MG63 (cell line): ENCODE data around the gene PBX3. TPM values are rescaled to one million over a fixed set of nuclear protein-coding genes. Genes with fewer than 3 reads are reported as not detected.

ENCODE experiments used
- DNase-seq: peaks from one replicate; pipeline ENCODE4 v3.0.0-alpha.2; 2020
- H3K27me3 ChIP-seq: fragments of 250-450 bp; sonication (Bioruptor Pico); 2 replicates; pipeline ENCODE4 v1.5.1; 2020; ENCODE audit warnings: mild to moderate bottlenecking, moderate library complexity
- H3K36me3 ChIP-seq: fragments of 250-450 bp; sonication (Bioruptor Pico); 2 replicates; pipeline ENCODE4 v1.5.1; 2020; ENCODE audit warnings: mild to moderate bottlenecking, moderate library complexity
- H3K4me3 ChIP-seq: fragments of 250-450 bp; sonication (Bioruptor Pico); 2 replicates; pipeline ENCODE4 v1.5.1; 2020; ENCODE audit warnings: mild to moderate bottlenecking, moderate library complexity
- H3K9me3 ChIP-seq: fragments of 250-450 bp; sonication (Bioruptor Pico); 2 replicates; pipeline ENCODE4 v1.5.1; 2020; ENCODE audit warnings: mild to moderate bottlenecking, moderate library complexity
- total RNA-seq: library from RNA; depleted of rRNA; stranded (reverse); fragments of >200 nt; shearing (Covaris generic); gene quantifications from 2 replicates; pipeline ENCODE4 v1.2.3, GENCODE V29; 2014; ENCODE audit warnings: low replicate concordance

The PBX3 gene
- total RNA-seq, 1 experiment from 2014 or later = 12.4 TPM

DNA sequence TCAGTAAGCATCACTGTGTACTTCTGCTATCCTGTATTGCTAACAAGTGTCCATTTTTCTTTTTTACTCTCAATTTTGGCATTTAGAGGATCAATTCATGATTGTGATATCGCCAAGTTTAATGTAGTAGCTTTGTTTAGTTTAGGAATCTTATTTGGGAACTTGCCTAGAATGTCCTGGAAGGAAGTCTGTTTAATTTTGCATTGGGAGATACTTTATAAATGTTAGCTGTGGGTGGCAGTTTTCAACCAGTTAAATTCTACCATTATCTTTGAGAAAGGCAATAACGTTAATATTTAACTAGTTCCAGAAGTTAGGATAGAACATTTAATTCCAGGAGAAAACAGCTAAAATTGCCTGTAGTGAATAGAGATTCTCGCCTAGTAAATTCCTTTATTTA lies 78.6 kb downstream of the PBX3 start:
- Histone ChIP-seq H3K9me3 (no peaks in the 10 kb centered on the region), H3K36me3 (no peaks in the 10 kb centered on the region), H3K27me3 (no peaks in the 10 kb centered on the region), H3K4me3 (no peak overlapping the region)
- DNase-seq = no peak

DNA sequence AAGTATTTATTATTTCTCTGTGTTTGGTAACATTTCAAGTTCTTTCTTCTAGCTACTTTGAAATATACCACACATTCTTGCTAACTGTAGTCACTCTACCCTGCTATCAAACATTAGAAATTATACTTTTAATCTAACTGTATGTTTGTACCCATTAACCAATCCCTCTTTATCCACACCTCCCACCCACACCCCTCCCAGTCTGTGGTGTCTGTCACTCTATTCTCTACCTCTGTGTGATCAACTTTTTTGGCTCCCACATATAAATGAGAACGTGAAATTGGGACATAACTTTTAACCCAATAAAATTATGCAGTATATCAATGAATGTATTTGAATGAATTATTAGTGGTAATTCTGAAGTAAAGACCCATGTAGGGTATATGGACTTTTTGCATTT lies 79.7 kb downstream of the PBX3 start:
- Histone ChIP-seq H3K4me3 (no peak overlapping the region), H3K36me3 (no peaks in the 10 kb centered on the region)
- no peak for DNase-seq

DNA sequence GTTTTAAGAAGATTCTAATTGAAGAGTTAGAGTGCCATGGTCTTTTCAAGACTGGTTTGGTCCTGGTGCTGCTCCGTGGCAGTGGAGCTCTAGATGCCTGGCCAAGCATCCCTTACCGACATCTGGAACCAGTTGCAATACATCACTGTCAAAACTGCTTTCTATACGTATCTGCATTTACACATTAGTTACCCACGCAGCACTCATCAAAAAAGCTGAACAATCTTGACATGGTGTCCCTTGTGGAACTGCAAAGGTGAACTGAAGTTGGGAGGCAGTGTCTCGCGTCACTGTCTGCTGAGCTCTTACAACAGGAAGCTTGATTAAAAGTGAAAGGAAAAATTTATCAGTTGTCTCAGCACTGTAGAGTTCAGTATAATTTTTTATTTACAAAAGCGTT lies 82.6 kb downstream of the PBX3 start:
- DNase-seq = peak; percentile 1
- Histone ChIP-seq H3K36me3 (no peaks in the 10 kb centered on the region), H3K4me3 (peak overlapping the region; percentile 40), H3K9me3 (no peaks in the 10 kb centered on the region), H3K27me3 (no peaks in the 10 kb centered on the region)

More for the DNA sequence above, 79.7 kb downstream of the PBX3 start:
- Histone ChIP-seq H3K9me3 (no peaks in the 10 kb centered on the region), H3K27me3 (no peaks in the 10 kb centered on the region)

DNA sequence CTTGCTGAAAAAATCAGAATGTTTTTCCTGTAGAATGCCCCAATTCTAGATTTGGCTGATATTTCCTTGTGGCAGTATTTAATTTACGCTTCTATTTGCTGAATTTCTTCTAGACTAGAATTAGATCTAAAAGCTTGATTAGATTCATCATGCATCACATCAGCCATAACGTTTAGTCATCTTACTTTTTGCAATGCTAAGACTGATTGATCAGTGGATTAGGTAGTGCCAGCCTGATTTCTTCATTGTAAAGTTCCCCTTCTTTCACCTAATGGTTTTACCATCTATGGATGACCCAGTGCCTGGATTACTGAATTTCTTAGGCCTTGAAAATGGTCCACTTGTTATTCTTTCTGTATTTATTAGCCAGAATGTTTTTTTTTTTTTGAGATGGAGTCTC lies 83.9 kb downstream of the PBX3 start:
- DNase-seq = no peak
- H3K36me3 ChIP-seq = no peaks in the 10 kb centered on the region
- H3K9me3 ChIP-seq = no peaks in the 10 kb centered on the region
- no peak overlapping the region for H3K4me3 ChIP-seq
- H3K27me3 ChIP-seq = no peaks in the 10 kb centered on the region

DNA sequence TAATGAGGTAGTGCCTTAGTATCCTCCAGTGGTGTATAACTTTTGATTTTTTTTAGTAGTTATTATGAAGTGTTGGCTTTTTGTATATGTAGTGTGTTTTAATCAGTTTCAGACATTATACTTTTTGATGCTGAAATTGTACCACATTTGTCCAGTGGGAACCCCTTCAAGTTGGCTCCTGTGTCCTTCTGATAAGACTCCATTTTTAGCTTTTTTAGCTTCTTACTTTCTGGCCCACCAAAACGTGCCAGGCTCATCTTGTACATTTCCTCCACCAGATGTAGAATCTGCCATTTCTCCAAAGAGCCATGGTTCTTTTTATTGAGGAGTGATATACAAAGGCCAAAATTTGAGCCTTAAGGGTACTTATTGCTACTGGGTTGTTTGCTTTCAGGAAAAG lies 84.4 kb downstream of the PBX3 start:
- DNase-seq = no peak
- Histone ChIP-seq H3K9me3 (no peaks in the 10 kb centered on the region), H3K27me3 (no peaks in the 10 kb centered on the region), H3K4me3 (no peak overlapping the region), H3K36me3 (no peaks in the 10 kb centered on the region)

DNA sequence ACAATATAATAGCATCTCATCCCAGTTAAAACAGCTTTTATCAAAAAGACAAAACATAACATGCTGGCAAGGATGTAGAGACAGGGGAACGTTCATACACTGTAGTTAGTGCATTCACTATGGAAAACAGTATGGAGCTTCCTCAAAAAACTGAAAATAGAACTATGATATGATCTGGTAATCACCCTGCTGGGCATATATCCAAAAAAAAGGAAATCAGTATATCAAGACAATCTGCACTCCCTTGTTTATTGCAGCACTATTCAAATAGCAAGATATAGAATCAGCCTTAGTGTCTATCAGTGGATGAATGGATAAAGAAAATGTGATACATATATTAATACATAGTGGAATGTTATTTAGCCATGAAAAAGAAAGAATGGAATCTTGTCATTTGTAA lies 88.5 kb downstream of the PBX3 start:
- Histone ChIP-seq H3K36me3 (no peaks in the 10 kb centered on the region), H3K9me3 (no peaks in the 10 kb centered on the region), H3K4me3 (no peak overlapping the region), H3K27me3 (no peaks in the 10 kb centered on the region)
- no peak for DNase-seq

DNA sequence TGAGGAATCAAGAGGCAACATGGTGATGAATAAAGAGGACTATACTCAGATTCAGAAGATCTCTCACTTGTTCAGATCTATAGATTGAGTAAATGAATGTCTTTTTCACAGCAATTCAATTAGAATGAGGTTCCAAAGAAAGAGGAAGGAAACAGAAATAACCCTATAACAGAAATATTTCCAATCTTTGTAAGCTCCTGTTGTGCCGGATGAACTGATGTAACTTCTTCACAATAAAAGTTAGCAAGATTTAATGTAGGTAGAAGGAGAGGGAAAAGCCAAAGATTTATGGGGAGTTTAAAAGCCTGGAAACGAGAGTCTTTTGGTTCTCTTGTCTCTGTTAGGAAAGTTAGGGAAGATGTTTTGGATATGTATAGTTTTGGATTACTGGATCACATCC lies 92.1 kb downstream of the PBX3 start:
- H3K36me3 ChIP-seq = no peaks in the 10 kb centered on the region
- H3K27me3 ChIP-seq = no peaks in the 10 kb centered on the region
- DNase-seq = no peak
- no peaks in the 10 kb centered on the region for H3K9me3 ChIP-seq
- no peak overlapping the region for H3K4me3 ChIP-seq

DNA sequence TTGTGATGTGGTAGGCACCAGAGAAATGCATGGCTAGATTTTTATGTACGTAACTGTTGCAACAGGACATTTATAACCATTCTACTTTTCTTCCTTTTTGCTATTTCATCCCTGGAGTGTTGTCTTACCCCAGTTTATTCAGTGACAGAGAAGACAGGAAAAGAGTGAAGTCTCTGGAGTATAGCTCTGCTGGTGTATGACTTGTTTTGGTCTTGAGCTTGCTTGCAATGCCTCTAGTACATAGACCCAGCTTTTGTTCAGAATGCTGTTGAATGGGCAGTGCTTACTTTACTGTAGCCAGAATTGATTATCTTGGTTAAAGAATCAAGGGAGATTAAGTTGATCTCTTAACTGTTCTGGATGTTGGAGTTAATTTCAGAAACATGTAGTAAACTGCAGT lies 94.3 kb downstream of the PBX3 start:
- no peaks in the 10 kb centered on the region for H3K9me3 ChIP-seq
- no peaks in the 10 kb centered on the region for H3K27me3 ChIP-seq
- no peaks in the 10 kb centered on the region for H3K36me3 ChIP-seq
- H3K4me3 ChIP-seq = no peak overlapping the region
- DNase-seq = no peak

DNA sequence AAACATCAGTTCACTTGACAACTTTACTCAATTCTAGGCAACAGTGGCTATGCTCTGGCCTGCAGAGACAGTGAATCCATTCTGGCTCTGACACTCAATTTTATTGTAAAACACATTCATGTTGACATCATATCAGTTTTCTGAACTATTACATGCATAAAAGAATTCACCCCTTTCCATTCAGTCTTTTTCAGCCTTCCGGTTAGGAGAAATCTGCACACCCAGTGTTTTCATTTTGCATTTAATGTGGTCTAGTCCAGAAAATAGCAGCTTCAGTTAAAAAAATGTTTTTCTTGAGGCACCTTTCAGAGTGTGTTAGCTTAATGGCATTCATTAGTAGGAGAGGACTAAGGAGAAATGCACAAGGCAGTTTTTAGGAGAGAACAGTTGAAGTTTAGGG lies 95.1 kb downstream of the PBX3 start:
- Histone ChIP-seq H3K27me3 (no peaks in the 10 kb centered on the region), H3K36me3 (no peaks in the 10 kb centered on the region), H3K9me3 (no peaks in the 10 kb centered on the region), H3K4me3 (no peak overlapping the region)
- DNase-seq = no peak

DNA sequence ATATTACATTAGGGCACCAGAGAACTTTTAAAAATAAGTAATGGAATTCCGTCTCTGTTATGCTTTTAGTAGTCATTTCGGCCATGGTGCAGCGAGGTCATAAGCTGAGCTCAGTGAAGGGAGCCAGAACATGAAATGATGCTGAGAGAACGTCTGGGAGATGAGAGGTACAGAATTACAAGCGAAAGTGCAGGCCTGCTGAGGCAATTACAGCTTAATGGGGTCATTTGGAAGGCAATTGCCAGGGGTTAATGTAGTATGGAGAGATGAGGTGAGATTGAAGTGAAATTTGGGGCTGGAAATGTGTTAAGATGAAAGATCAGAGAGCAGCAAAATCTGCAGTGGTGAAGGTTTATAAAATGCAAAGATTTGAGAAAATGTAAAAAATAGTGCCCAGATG lies 96.5 kb downstream of the PBX3 start:
- no peaks in the 10 kb centered on the region for H3K36me3 ChIP-seq
- H3K4me3 ChIP-seq = no peak overlapping the region
- no peaks in the 10 kb centered on the region for H3K27me3 ChIP-seq
- no peak for DNase-seq
- no peaks in the 10 kb centered on the region for H3K9me3 ChIP-seq

DNA sequence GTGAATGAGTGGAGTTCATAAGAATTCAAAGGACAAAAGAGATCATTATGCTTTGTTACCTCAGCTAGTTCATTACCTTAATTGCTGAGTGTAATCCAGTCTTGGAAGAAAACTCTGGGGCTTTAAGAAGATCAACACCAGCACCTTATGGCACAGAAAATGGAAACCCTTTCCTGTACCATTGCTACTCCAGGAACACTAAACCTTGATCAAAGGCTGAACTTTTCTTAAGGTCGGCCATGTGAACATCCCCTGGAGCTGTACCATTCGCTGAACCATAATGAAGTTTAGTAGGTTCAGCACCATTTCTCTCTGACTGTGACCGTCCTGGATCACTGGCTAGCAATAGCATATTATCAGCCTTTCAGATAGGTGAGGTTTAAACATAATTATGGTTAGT lies 97.4 kb downstream of the PBX3 start:
- Histone ChIP-seq H3K4me3 (no peak overlapping the region), H3K27me3 (no peaks in the 10 kb centered on the region), H3K36me3 (no peaks in the 10 kb centered on the region), H3K9me3 (no peaks in the 10 kb centered on the region)
- no peak for DNase-seq

DNA sequence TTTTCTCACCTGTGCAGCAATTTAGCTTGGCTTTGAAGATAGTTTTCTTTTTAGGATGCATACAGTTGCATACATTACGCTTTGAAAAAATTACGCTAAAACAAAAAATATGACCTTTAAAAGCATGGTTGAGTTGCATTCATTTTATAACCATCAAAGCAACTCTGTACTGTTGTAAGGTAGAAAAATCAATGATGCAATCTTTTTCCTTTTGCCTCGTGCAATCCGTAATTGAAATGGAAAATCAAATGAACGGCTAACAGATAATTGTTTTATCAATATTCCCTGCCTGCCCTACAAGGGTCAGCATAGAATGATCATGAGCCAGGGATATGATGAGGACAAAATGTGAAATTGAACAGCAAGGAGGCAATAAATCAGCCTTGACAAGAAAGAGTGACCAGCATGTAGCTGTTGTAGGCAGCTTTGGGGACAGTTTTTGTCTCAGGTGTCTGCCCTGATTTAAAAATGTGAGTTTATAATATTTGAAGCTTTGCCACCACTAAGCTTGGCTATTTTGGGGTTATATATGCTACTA lies 98.2 kb downstream of the PBX3 start:
- Histone ChIP-seq H3K9me3 (no peaks in the 10 kb centered on the region), H3K27me3 (no peaks in the 10 kb centered on the region), H3K36me3 (no peaks in the 10 kb centered on the region), H3K4me3 (no peak overlapping the region)
- DNase-seq = no peak

DNA sequence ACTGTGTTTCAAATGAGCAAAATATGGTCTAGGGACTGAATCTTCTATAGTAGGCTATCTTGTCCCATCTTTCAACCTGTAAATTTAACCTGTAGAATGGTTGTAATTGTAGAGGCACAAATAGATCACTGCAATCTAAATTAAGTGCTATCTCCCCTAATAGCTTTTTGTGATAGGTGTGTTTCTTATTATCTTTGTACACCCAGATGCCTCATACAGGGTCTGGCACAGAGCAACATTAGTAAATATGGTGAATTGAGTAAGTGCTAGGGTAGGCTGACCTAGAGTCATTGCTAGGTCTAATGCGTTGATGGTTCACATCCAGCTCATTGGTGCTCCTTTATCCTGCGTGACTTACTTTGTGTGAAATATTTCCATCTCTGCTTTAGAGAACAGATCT lies 100.6 kb downstream of the PBX3 start:
- no peaks in the 10 kb centered on the region for H3K9me3 ChIP-seq
- DNase-seq = no peak
- H3K36me3 ChIP-seq = no peaks in the 10 kb centered on the region
- H3K4me3 ChIP-seq = no peak overlapping the region
- H3K27me3 ChIP-seq = no peaks in the 10 kb centered on the region

DNA sequence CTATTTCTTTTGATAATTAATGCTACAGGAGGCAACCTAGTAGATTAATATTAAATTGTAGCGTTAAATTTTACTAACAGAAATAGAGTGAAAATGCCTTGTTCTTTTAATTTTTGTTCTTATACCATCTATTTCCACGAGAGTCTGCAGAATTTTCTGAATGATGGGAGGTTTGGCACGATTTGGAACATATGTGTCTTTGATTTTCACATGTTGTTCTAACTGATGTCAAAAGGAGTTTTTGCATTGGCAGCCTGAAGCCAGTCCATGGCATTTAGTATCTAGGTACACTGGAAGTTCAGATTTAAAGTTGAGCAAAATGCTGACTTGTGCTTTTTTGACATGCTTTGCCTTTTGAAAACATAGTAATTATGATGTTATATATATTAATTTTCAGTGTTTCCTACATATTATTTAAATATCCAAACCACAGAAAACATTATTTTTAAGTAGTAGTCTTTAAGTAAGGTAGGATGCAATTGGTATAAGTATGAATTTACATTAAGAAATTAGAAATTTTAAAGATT lies 103.0 kb downstream of the PBX3 start:
- no peaks in the 10 kb centered on the region for H3K27me3 ChIP-seq
- H3K4me3 ChIP-seq = no peak overlapping the region
- no peaks in the 10 kb centered on the region for H3K9me3 ChIP-seq
- no peak for DNase-seq
- no peaks in the 10 kb centered on the region for H3K36me3 ChIP-seq

DNA sequence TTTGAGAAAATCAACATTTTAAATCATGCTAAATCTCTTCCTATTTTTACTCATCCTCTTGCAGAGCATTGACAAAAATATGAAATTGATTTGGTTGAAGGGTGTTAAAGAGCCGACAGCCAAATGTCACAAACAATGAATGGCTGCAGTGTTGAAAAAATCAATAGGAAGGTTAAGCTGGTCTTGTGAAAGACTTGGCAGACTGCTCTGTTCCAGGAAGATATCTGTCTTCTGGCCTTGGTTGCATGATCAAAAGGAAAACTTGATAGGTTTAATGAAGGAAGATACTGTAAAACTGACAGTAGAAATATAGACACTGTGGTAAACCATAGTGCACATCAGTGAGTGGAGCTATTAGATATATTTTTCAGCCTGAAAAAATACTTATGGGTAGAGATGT lies 103.6 kb downstream of the PBX3 start:
- Histone ChIP-seq H3K4me3 (no peak overlapping the region), H3K9me3 (no peaks in the 10 kb centered on the region), H3K27me3 (no peaks in the 10 kb centered on the region), H3K36me3 (no peaks in the 10 kb centered on the region)
- no peak for DNase-seq

DNA sequence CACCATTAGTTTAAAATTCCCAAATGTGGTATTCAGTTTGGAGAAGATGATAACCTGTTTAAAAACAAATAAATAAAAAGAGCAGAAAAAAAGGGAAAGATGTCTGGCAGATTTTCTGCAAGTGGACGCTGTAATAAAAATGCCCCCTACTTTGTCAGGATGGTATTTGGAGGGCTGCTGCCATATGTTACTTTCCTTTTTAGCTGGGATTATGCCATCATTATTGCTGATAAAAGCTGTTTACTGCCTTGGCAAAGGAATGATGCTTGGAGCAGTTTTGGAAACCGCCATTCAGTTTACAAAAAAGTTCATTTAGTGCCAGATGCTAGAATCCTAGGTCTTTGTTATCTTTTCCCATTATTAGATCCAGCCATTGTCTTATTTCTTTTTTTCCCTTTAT lies 104.8 kb downstream of the PBX3 start:
- Histone ChIP-seq H3K4me3 (no peak overlapping the region), H3K9me3 (no peaks in the 10 kb centered on the region)
- no peak for DNase-seq

DNA sequence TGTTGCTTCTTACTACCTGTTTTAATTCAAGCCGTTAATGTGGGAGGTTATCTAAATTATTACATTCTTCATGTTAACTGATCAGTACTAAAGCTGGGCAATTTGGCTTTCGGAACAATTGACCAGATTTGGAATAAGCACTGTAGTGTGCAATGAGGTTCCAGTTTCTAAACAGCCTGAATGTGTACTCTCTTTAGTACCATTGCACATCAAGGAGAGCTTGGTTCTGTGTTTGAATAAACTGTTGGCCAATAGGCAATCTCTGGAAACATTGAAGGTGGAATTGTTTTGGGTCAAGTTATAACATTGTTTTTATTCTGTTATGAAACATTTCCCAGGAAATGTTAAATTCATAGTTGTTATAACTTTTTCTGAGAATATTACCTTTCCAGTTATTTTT lies 105.2 kb downstream of the PBX3 start:
- DNase-seq = no peak
- Histone ChIP-seq H3K36me3 (no peaks in the 10 kb centered on the region), H3K4me3 (no peak overlapping the region), H3K9me3 (no peaks in the 10 kb centered on the region), H3K27me3 (no peaks in the 10 kb centered on the region)

More for the DNA sequence above, 104.8 kb downstream of the PBX3 start:
- Histone ChIP-seq H3K36me3 (no peaks in the 10 kb centered on the region), H3K27me3 (no peaks in the 10 kb centered on the region)

DNA sequence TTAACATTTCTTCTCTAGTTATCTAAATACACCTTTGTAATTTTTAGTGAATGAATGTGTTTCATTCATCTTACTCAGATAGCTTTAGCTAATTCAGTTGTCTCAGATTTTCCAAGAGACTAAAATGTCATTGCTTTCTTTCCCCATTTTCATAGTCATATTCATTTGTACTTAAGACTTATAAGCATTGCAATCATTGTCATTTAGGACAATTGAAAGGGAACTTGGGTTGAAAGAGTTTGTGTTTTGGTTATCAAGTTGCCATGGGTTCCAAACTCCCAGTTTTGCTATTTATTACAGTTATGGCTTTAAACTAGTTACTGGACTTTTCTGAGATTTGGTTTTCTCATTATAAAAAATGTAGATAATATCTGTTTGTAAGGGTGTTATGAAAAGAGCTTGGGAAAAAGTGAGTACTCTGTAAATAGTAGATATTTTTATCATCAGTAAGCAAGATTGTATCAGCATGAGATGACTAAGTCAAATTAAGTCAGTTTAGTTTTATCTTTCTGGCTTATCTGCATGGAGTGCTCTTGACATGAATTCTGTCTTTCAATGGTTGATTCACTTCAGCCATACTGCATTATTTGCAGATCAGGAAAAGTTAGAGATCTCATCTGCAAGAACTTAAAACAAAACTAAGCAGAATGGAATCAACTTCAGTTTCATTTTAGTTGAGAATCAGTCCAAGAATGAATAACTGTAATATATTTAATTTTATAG lies 107.5 kb downstream of the PBX3 start:
- Histone ChIP-seq H3K36me3 (no peaks in the 10 kb centered on the region), H3K4me3 (no peak overlapping the region), H3K9me3 (no peaks in the 10 kb centered on the region), H3K27me3 (no peaks in the 10 kb centered on the region)
- no peak for DNase-seq
